ENCODE measurements around the gene STRIP1. TPM values are rescaled to one million over a fixed set of nuclear protein-coding genes. Genes with fewer than 3 reads are reported as not detected.

The STRIP1 gene
- total and polyA plus RNA-seq, 2 donors (not counting 3 experiments of a cell fraction or from before 2014, with no cell fraction given): 26.2 to 42.1 TPM

- FAIRE-seq: no peak
- POLR2A ChIA-PET: no interaction called here
- no peak for TF ChIP-seq GATA2 (IDR thresholded peaks at IDR 0.05; ENCODE audit: insufficient read depth, insufficient read length, low read depth, low read length)
- TF ChIP-seq FOS (IDR thresholded peaks at IDR 0.05; ENCODE audit: borderline replicate concordance, insufficient read depth, low read length): no peak
- TF ChIP-seq POLR2A (IDR thresholded peaks at IDR 0.05; ENCODE audit: low read depth, low read length): no peak
- no peak for TF ChIP-seq JUN (IDR thresholded peaks at IDR 0.05; ENCODE audit: borderline replicate concordance, insufficient read depth, insufficient read length, low read depth)
- no peak for TF ChIP-seq EZH2 (IDR thresholded peaks at IDR 0.05; ENCODE audit: borderline replicate concordance, low read depth, low read length, severe bottlenecking)
- TF ChIP-seq POLR2AphosphoS5 (IDR thresholded peaks at IDR 0.05; ENCODE audit: insufficient read depth, low read depth, low read length): no peak
- no peak for TF ChIP-seq MYC (IDR thresholded peaks at IDR 0.05; ENCODE audit: low read depth, low read length)
- no peak for TF ChIP-seq CTCF (IDR thresholded peaks at IDR 0.05; ENCODE audit: extremely low read depth in 1 of 2, insufficient read depth in 1 of 2, low read depth in 1 of 2, low read length in 2 of 2)
- TF ChIP-seq MAX (IDR thresholded peaks at IDR 0.05; ENCODE audit: insufficient read depth, insufficient read length): no peak
- Histone ChIP-seq H3K9me3 (replicated peaks; ENCODE audit: control insufficient read depth, insufficient read depth, low read length) (no peaks in the 10 kb centered on the region), H3K36me3 (ENCODE audit: control insufficient read depth in 2 of 2, extremely low read depth in 1 of 2, insufficient read depth in 2 of 2, low read length in 2 of 2) (peaks cover 21 to 71% of the 10 kb centered on the region in 2 experiments), H3K9me1 (replicated peaks; ENCODE audit: control insufficient read depth, extremely low read depth, insufficient read depth, low read length) (no peaks in the 10 kb centered on the region), H3K4me1 (ENCODE audit: control insufficient read depth, extremely low read depth, insufficient read depth, low read length) (no peaks in the 10 kb centered on the region), H3K27me3 (ENCODE audit: control insufficient read depth in 2 of 2, insufficient read depth in 2 of 2, low read length in 2 of 2) (no peaks in the 10 kb centered on the region), H3K27ac (ENCODE audit: insufficient read depth, low read depth, low read length) (no peak overlapping the region), H3K79me2 (ENCODE audit: control insufficient read depth, insufficient read depth, low read length) (no peaks in the 10 kb centered on the region), H4K20me1 (replicated peaks; ENCODE audit: control insufficient read depth, extremely low read depth, insufficient read depth, low read length) (no peaks in the 10 kb centered on the region), H3K9ac (replicated peaks; ENCODE audit: extremely low read depth, insufficient read depth, low read length) (no peak overlapping the region), H2AFZ (ENCODE audit: low read depth, low read length) (no peak overlapping the region), H3K4me2 (ENCODE audit: insufficient read depth, low read length) (no peak overlapping the region), H3K4me3 (replicated peaks in 1 of 3; ENCODE audit: insufficient read depth in 1 of 3, low read depth in 1 of 3, low read length in 3 of 3) (no peak overlapping the region)
- no peak for DNase-seq (ENCODE audit: low read depth, low spot score)
- intact Hi-C loops (cut with micrococcal nuclease) (no loop called here), dilution Hi-C loops (cut with MboI; ENCODE audit: extremely low pct_ligation_motif_present, low sequenced_read_pairs) (no loop called here)
- BruUV-seq (replicated peaks): no TSS peak
- CTCF ChIA-PET: interaction anchor here (1.7 kb wide), 1 partner anchor 9 kb away, joined by 4 read pairs; no protein-coding TSS in a partner anchor
Observed at GRCh38 chr1:110043016-110043415, 8.6 kb downstream of the STRIP1 start.

All from endothelial cell of umbilical vein (primary cell).